ENCODE data around the gene ARHGDIA.

Gene ARHGDIA

GRCh38 chr17:81888105-81888987, 17.2 kb upstream of the ARHGDIA start:
- peaks cover 1% of the 10 kb centered on the region for H3K9me3 ChIP-seq (ENCODE audit: severe bottlenecking)
- TF ChIP-seq, protein P1, sequence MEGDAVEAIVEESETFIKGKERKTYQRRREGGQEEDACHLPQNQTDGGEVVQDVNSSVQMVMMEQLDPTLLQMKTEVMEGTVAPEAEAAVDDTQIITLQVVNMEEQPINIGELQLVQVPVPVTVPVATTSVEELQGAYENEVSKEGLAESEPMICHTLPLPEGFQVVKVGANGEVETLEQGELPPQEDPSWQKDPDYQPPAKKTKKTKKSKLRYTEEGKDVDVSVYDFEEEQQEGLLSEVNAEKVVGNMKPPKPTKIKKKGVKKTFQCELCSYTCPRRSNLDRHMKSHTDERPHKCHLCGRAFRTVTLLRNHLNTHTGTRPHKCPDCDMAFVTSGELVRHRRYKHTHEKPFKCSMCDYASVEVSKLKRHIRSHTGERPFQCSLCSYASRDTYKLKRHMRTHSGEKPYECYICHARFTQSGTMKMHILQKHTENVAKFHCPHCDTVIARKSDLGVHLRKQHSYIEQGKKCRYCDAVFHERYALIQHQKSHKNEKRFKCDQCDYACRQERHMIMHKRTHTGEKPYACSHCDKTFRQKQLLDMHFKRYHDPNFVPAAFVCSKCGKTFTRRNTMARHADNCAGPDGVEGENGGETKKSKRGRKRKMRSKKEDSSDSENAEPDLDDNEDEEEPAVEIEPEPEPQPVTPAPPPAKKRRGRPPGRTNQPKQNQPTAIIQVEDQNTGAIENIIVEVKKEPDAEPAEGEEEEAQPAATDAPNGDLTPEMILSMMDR (IDR thresholded peaks at IDR 0.05; ENCODE audit: poor library complexity, severe bottlenecking) = no peak
- no peak overlapping the region for H3K4me3 ChIP-seq (ENCODE audit: severe bottlenecking)
- peaks cover 74% of the 10 kb centered on the region for H3K36me3 ChIP-seq (ENCODE audit: low read depth)
- ATAC-seq (ENCODE audit: low read depth) (no peak), DNase-seq (ENCODE audit: low spot score) (no peak)
- H3K27ac ChIP-seq (ENCODE audit: poor library complexity, severe bottlenecking) = no peak overlapping the region
- peaks cover 4% of the 10 kb centered on the region for H3K4me1 ChIP-seq (ENCODE audit: insufficient read depth, poor library complexity, severe bottlenecking)
- H3K27me3 ChIP-seq (ENCODE audit: insufficient read depth, poor library complexity, severe bottlenecking) = no peaks in the 10 kb centered on the region

DNA sequence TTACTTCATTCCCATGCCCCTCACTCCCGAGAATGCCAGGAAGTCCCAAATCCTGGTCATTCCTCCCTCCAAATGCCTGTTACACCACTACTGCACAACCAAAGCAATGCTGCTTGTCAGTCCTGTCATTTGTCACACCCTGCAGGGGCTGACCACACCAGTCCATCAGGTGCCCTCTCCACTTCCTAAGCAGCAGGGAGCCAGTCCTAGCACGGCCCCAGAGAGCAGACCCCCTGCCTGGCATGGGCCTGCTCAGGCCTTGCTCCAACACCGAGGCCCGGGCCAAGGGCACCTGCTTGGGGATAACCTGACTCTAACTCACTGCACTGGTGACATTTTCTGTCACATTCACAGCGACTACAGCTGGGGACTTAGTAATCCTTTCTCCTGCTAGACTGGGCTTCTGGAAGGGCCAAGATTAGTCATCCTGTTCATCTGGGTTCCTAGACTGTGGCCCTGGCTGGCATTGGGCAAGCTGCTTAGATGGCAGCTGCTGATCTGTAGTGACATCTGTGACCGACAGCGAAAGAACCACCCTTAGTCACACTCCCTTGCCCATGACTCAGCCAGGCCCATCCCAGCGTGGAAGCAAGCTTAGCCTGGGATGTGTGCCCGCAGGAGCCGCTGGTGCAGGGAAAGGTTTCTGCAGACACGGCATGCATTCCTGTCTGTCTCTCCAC, 14.9 kb upstream of the ARHGDIA start:
- Histone ChIP-seq H3K36me3 (ENCODE audit: low read depth) (peaks cover 93% of the 10 kb centered on the region), H3K9me3 (ENCODE audit: severe bottlenecking) (peaks cover 1% of the 10 kb centered on the region), H3K27me3 (ENCODE audit: insufficient read depth, poor library complexity, severe bottlenecking) (no peaks in the 10 kb centered on the region), H3K4me1 (ENCODE audit: insufficient read depth, poor library complexity, severe bottlenecking) (peaks cover 4% of the 10 kb centered on the region), H3K27ac (ENCODE audit: poor library complexity, severe bottlenecking) (no peak overlapping the region), H3K4me3 (ENCODE audit: severe bottlenecking) (no peak overlapping the region)
- TF ChIP-seq, protein P1 (IDR thresholded peaks at IDR 0.05; ENCODE audit: poor library complexity, severe bottlenecking) = no peak
- DNase-seq (ENCODE audit: low spot score) (peak; percentile 74), ATAC-seq (ENCODE audit: low read depth) (peak; percentile 52; the same call in 2 of the 3 replicates)

DNA sequence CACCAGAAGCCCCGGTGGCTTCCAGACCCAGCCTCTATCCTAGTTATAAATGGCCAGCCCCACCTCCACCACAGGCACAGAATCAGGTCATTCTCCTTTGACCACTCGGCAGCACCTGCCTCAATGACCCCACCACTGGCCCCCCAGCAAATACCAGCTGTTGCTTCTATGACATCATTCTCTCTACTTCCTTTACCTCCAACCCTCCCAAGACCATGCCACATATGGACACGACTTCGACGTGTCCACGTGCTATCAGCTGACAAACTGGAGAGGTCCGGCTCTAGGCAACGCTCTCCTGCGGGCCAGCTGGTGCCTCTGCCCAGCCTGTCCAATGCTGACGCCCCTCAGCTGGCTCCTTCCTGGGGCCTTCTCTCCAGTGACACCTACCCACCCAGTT, 14.3 kb upstream of the ARHGDIA start:
- H3K4me3 ChIP-seq (ENCODE audit: severe bottlenecking) = no peak overlapping the region
- H3K36me3 ChIP-seq (ENCODE audit: low read depth) = peaks cover 94% of the 10 kb centered on the region
- no peaks in the 10 kb centered on the region for H3K9me3 ChIP-seq (ENCODE audit: severe bottlenecking)
- DNase-seq (ENCODE audit: low spot score) = no peak
- peaks cover 4% of the 10 kb centered on the region for H3K4me1 ChIP-seq (ENCODE audit: insufficient read depth, poor library complexity, severe bottlenecking)
- no peak for ATAC-seq (ENCODE audit: low read depth)
- TF ChIP-seq, protein P1 (IDR thresholded peaks at IDR 0.05; ENCODE audit: poor library complexity, severe bottlenecking) = no peak
- H3K27ac ChIP-seq (ENCODE audit: poor library complexity, severe bottlenecking) = no peak overlapping the region
- no peaks in the 10 kb centered on the region for H3K27me3 ChIP-seq (ENCODE audit: insufficient read depth, poor library complexity, severe bottlenecking)

- Histone ChIP-seq H3K27me3 (ENCODE audit: insufficient read depth, poor library complexity, severe bottlenecking) (no peaks in the 10 kb centered on the region), H3K36me3 (ENCODE audit: low read depth) (peaks cover 94% of the 10 kb centered on the region), H3K4me3 (ENCODE audit: severe bottlenecking) (no peak overlapping the region), H3K27ac (ENCODE audit: poor library complexity, severe bottlenecking) (no peak overlapping the region), H3K4me1 (ENCODE audit: insufficient read depth, poor library complexity, severe bottlenecking) (peaks cover under 1% of the 10 kb centered on the region), H3K9me3 (ENCODE audit: severe bottlenecking) (no peaks in the 10 kb centered on the region)
- TF ChIP-seq, protein P1 (IDR thresholded peaks at IDR 0.05; ENCODE audit: poor library complexity, severe bottlenecking) = no peak
- no peak for ATAC-seq (ENCODE audit: low read depth)
- no peak for DNase-seq (ENCODE audit: low spot score)
Measured at GRCh38 chr17:81884968-81885367, 13.8 kb upstream of the ARHGDIA start.

Data from RWPE2 (cell line).